Activated naive CD8-positive, alpha-beta T cell (primary cell): Measurements from ENCODE around the gene URI1.
"Not testable (repeated sequence)": the region's sequence is repeated elsewhere in the genome, so short reads cannot be mapped to it uniquely, and the experiment has no call there.

Experiments
- H3K27ac Mint-ChIP-seq: one replicate; pipeline ENCODE4 v1.8.0; 2021; ENCODE audit warnings: mixed read lengths
- H3K27me3 Mint-ChIP-seq: one replicate; pipeline ENCODE4 v1.8.0; 2021; ENCODE audit warnings: mixed read lengths
- H3K36me3 Mint-ChIP-seq: one replicate; pipeline ENCODE4 v1.8.0; 2021; ENCODE audit warnings: mixed read lengths
- H3K4me1 Mint-ChIP-seq: one replicate; pipeline ENCODE4 v1.8.0; 2021; ENCODE audit warnings: low read depth, mixed read lengths
- H3K4me3 Mint-ChIP-seq: one replicate; pipeline ENCODE4 v1.8.0; 2021; ENCODE audit warnings: mild to moderate bottlenecking, mixed read lengths
- H3K9me3 Mint-ChIP-seq: one replicate; pipeline ENCODE4 v1.8.0; 2021; ENCODE audit warnings: low read depth, mixed read lengths

The URI1 gene

DNA sequence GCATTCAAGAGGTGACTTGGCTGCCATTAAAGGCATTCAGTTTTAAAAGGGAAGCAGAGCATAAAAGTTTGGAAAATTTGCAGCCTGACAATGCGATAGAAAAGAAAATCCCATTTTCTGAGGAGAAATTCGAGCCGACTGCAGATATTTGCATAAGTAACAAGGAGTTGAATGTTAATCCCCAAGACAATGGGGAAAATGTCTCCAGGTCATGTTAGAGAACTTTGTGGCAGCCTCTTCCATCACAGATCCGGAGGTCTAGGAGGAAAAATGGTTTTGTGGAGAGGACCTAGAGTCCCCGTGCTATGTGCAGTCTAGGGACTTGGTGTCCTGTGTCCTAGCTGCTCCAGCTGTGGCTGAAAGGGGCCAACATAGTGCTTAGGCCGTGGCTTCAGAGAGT, 99.9 kb downstream of the URI1 start:
- H3K4me3 Mint-ChIP-seq, H3K27ac Mint-ChIP-seq, H3K27me3 Mint-ChIP-seq, H3K4me1 Mint-ChIP-seq: not testable (repeated sequence)
- H3K36me3 Mint-ChIP-seq, result peaks cover 23% of the 10 kb centered on the region
- peaks cover 12% of the 10 kb centered on the region for H3K9me3 Mint-ChIP-seq

DNA sequence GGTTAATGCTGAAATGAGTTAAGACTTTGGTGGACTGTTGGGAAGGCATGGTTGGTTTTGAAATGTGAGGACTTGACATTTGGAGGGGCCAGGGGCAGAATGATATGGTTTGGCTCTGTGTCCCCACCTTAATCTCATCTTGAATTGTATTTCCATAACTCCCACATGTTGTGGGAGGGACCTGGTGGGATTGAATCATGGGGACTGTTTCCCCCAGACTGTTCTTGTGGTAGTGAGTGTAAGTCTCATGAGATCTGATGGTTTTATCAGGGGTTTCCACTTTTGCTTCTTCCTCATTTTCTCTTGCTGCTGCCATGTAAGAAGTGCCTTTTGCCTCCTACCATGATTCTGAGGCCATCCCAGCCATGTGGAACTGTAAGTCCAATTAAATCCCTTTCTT, 101.0 kb downstream of the URI1 start:
- not testable (repeated sequence) for H3K27ac Mint-ChIP-seq, H3K9me3 Mint-ChIP-seq, H3K27me3 Mint-ChIP-seq, H3K4me3 Mint-ChIP-seq
- Mint-ChIP-seq H3K4me1 (peaks cover 12% of the 10 kb centered on the region), H3K36me3 (peaks cover 12% of the 10 kb centered on the region)

DNA sequence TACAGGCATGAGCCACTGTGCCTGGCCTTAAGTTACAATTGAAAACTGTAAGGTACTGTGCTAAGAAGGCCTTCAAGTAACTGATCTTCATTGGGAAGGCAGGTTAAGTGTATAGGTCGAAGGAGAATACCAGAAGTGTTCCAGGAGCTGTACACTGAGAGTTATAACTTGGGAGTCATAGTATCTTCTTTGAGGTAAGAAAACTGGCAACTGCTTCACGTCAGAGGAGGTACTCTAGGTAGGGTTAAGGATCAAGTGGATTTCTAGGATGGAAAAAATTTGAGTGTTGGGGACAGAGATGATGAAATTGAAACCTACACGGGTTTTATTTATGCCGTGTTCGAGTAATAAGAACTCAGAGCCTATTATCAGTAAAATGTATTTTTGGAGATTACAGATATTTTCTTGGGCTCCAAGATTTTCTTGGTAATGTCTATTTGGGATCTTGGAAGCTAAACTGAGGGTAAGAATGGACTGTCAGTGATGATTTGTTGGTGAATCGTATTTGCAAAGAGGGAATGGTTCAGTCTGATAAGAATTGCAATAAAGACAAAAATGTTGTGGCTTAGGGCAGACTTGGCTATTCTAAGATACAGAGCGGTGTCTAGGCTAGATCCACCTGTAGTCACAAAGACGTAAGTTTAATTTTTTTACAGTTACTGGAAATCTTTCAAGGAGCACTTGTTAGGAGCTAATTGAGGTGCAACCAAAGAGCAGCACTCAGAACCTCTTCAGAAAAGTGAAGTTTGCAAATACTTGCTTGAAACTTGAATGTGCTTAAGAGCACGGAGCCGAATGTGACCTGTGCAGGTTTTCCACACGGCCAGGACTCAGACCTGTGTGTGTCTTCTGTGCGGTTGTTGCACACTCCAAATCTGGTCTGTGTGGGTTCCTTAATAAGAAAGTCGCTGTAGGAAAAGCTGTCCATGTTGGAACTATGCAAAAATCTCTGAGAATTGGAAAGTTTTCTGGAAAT, 102.5 kb downstream of the URI1 start:
- no peak overlapping the region for H3K4me3 Mint-ChIP-seq
- H3K4me1 Mint-ChIP-seq, result peaks cover 12% of the 10 kb centered on the region
- H3K27ac Mint-ChIP-seq, result no peak overlapping the region
- peaks cover 7% of the 10 kb centered on the region for H3K36me3 Mint-ChIP-seq
- H3K27me3 Mint-ChIP-seq, result no peaks in the 10 kb centered on the region
- H3K9me3 Mint-ChIP-seq, result no peaks in the 10 kb centered on the region

DNA sequence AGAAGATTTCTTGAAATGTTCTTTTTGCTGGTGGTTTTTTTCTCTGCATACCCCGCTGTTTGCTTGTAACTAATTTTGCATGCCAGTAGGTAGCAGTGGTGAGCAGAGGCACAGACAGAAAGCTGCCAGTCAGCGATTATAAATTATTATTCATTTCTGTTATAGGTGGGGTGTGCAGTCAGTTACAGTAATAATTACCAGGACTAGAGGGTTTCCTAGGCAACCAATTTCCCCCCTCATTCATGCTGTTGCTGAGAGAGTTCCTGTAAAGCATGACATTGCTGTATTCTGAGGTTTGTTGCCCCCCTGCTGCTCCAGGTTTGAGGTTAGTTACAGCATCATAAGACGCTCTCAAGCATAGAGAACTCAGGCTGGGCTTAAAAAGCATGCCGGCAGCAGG, 104.5 kb downstream of the URI1 start:
- peaks cover 12% of the 10 kb centered on the region for H3K4me1 Mint-ChIP-seq
- no peak overlapping the region for H3K27ac Mint-ChIP-seq
- no peak overlapping the region for H3K4me3 Mint-ChIP-seq
- H3K27me3 Mint-ChIP-seq, result no peaks in the 10 kb centered on the region
- no peaks in the 10 kb centered on the region for H3K9me3 Mint-ChIP-seq
- peaks cover 5% of the 10 kb centered on the region for H3K36me3 Mint-ChIP-seq

DNA sequence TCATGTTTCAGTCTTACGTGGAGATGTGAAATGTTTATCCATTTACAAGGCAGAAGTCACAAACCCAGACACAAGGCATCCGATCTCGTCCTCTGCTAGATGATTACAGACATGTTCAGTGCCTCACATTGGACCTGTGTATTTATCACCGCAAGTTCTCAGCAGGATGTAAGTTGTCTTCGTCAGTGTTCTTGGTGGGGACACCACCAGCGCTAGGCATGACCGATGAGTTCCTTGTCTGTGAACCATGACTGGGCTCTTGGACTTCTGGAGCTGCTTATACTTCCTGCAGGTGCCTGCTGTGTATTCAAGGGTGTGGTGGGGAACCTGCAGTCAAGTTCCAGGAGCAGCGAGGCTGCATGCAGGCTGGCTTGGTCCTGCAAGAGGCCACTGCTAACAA, 105.4 kb downstream of the URI1 start:
- H3K4me1 Mint-ChIP-seq, result peaks cover 12% of the 10 kb centered on the region
- H3K36me3 Mint-ChIP-seq, result peaks cover 1% of the 10 kb centered on the region
- no peaks in the 10 kb centered on the region for H3K9me3 Mint-ChIP-seq
- H3K4me3 Mint-ChIP-seq, result no peak overlapping the region
- H3K27ac Mint-ChIP-seq, result no peak overlapping the region
- H3K27me3 Mint-ChIP-seq, result no peaks in the 10 kb centered on the region

DNA sequence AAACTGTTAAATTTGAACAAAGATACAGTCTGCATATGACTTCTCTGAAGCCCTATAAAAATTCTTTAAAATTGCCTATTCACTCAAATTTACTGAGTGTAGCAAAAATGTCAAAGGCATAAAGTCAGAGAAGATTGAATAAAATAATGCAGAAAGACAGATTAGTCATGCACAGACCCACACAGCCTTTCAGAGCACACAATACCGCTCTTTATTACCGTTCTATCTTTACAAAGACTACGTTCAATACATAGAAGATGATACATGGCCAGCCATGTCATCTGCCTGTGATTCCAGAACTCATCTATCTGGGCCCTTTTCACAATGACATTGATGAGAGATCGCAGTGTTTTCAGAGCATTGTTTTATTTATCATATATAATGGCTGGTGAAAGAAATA, 107.2 kb downstream of the URI1 start:
- Mint-ChIP-seq H3K4me1 (peaks cover 12% of the 10 kb centered on the region), H3K27ac (no peak overlapping the region), H3K27me3 (no peaks in the 10 kb centered on the region), H3K36me3 (no peaks in the 10 kb centered on the region), H3K9me3 (no peaks in the 10 kb centered on the region), H3K4me3 (no peak overlapping the region)

DNA sequence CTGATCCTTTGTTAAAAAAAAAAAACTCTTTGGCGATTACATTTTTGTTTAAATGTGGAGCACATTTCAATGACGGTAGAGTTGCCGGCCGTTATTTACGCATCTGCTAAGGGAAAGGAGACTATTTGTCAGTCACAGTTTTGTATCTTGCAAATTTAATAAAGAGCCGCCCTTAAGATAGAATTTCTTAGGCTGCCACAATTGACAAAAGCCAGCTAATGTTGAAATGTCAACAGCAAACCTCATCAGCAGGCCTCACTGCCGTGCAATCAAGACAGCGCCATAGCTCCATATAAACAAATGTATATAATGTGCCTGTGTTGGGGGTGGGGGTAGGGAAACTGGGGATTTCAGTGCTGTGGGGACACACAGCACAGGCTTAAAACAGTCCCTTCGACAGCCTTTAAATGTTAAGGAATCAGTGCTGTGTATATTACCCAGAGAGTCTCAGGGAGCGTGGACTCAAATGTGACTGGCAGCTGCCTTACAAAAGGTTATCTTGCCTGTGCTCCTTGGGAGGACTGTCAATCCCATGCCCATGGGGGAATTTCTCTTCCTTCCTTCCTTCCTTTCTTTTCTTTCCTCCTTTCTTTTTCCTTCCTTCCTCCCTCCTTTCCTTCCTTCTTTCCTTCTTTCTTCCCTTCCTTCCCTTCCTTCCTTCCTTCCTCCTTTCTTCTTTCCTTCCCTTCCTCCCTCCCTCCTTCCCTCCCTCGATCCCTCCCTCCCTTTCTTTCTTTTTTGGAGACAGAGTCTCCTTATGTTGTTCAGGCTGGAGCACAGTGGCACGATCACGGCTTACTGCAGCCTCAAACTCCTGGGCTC, 108.0 kb downstream of the URI1 start:
- H3K9me3 Mint-ChIP-seq, result no peaks in the 10 kb centered on the region
- H3K4me1 Mint-ChIP-seq, result peaks cover 12% of the 10 kb centered on the region
- no peaks in the 10 kb centered on the region for H3K27me3 Mint-ChIP-seq
- no peak overlapping the region for H3K27ac Mint-ChIP-seq
- no peaks in the 10 kb centered on the region for H3K36me3 Mint-ChIP-seq
- no peak overlapping the region for H3K4me3 Mint-ChIP-seq

DNA sequence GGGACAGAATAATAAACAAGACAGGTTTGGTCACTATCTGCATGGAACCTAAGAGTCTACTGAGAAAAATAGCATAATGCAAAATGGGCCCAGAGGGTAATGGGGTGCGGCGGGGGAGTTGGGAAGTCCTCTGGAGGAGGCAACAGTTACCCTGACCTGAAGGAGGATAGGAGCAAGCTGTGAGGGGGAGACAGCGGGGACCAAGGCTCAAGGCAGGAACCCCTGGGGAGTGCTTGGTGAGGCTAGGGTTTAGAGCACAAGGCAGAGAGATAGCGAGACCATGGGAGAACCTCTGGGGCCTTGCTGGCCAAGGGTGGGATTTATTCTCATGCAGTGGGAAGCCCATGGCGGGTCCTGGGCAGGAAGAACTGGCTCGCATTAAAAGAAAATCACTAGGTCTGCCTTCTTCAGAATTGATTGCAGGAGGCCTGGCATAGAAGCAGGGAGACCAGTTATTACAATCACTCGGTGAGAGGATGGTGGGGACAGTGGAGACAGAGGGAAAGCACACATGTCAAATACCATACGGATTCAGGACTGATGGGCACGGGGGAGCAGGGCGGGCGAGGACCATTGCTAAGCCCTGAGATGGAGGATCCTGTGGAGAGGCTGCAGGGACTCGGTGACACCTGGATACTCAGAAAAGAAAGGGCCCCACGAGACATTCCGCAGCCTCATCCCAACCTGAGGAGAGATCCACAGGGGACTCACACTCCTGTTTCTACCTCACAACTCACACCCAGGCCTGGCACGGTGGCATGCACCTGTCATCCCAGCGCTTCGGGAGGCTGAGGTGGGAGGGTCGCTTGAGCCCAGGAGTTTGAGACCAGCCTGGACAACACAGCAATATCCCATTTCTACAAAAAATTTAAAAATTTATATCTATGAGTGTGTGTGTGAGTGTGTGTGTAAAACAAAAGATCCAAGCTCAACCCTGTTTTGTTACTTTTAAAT, 110.4 kb downstream of the URI1 start:
- peaks cover 2% of the 10 kb centered on the region for H3K4me1 Mint-ChIP-seq
- no peak overlapping the region for H3K27ac Mint-ChIP-seq
- no peaks in the 10 kb centered on the region for H3K36me3 Mint-ChIP-seq
- H3K4me3 Mint-ChIP-seq, result no peak overlapping the region
- H3K9me3 Mint-ChIP-seq, result no peaks in the 10 kb centered on the region
- no peaks in the 10 kb centered on the region for H3K27me3 Mint-ChIP-seq

DNA sequence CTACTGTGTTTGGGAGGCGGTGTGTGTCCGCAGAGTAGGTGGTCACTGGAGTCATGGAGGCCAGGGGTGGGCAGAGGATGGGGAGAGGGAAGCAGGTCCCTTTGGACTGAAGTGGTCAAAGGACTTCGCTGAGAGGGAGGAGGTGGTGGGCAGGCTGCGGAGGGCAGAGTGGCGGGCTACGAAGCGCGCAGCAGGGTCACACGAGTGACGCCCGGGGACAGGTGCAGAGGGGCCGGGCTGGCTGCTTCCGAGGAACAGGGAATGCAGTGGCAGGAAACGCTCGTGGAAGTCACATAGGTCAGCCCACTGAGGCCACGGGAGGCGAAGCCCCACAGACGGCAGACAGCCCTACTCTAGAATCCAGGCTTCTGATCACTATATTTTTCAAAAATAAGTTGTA, 111.5 kb downstream of the URI1 start:
- H3K4me1 Mint-ChIP-seq, result no peaks in the 10 kb centered on the region
- no peak overlapping the region for H3K4me3 Mint-ChIP-seq
- H3K27ac Mint-ChIP-seq, result no peak overlapping the region
- H3K27me3 Mint-ChIP-seq, result no peaks in the 10 kb centered on the region
- no peaks in the 10 kb centered on the region for H3K36me3 Mint-ChIP-seq
- no peaks in the 10 kb centered on the region for H3K9me3 Mint-ChIP-seq

DNA sequence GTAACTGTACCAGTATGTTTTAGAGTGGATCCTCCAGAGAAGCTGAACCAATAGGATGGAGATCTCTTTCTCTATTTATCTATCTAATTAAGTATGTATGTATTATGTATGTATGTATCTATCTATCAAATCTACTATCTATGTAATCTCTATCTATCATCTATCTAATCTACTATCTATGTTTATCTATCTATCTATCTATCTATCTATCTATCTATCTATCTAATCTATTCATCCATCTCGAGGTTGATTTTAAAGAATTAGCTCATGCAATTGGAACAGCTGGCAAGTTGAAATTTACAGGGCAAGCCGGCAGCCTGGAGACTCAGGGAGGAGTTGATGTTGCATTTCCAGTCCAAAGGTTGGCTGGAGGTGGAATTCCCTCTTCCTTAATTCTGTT, 112.2 kb downstream of the URI1 start:
- H3K36me3 Mint-ChIP-seq, result no peaks in the 10 kb centered on the region
- H3K4me1 Mint-ChIP-seq, result no peaks in the 10 kb centered on the region
- H3K27me3 Mint-ChIP-seq, result no peaks in the 10 kb centered on the region
- H3K9me3 Mint-ChIP-seq, result no peaks in the 10 kb centered on the region
- H3K27ac Mint-ChIP-seq, result no peak overlapping the region
- no peak overlapping the region for H3K4me3 Mint-ChIP-seq

DNA sequence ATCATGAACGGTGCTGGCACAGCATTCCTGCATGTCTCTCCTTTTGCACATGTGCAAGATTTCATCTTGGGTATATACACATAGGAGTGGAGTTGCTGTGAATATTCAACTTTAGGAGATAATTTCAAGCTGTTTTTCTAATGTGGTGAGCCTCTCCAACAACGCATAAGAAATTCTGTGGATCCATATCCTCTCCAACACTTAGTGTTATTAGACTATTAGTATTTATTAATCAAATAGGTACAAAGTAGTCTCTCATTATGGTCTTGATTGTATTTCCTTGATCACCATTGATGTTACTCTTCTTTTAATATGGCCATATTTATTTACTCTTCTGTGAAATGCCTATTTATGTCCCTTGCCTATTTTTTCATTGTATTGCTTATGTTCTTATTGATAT, 114.5 kb downstream of the URI1 start:
- Mint-ChIP-seq H3K4me1 (no peaks in the 10 kb centered on the region), H3K27ac (no peak overlapping the region), H3K9me3 (no peaks in the 10 kb centered on the region), H3K4me3 (no peak overlapping the region), H3K27me3 (no peaks in the 10 kb centered on the region), H3K36me3 (no peaks in the 10 kb centered on the region)

DNA sequence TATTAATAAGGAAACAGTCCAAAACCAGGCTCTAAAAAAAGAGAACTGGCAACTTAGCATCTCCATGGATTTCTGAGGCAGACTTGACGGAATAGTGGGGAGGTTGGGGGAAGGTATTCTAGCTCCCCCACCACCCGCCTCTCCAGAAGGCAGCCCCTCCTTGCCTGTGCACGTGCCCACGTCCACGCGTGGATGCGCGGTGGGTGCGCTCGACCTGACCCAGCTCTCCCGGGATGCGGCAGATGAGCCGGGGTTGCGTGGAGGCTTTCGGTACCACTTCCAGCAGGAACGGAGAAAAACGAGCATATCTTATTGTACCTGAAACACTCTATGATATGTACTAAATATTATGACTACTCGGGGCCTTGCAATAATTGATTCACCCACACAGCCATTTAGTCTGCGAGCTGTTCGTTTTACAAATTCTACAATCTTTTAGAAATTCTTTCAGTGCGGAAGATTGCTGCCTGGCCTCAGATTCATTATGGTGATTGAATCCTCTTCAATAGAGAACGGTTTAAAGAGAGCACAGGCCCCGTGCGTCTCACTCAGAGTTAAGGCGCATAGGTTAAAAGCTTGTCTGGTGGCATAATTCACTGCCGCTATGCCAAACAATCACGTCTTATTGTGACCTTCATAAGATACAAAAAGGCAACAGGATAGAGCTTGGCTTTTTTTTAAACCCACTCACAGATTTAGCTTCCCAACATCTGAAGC, 117.9 kb downstream of the URI1 start:
- H3K4me3 Mint-ChIP-seq, result no peak overlapping the region
- H3K4me1 Mint-ChIP-seq, result no peaks in the 10 kb centered on the region
- no peaks in the 10 kb centered on the region for H3K36me3 Mint-ChIP-seq
- H3K9me3 Mint-ChIP-seq, result no peaks in the 10 kb centered on the region
- no peaks in the 10 kb centered on the region for H3K27me3 Mint-ChIP-seq
- H3K27ac Mint-ChIP-seq, result no peak overlapping the region

DNA sequence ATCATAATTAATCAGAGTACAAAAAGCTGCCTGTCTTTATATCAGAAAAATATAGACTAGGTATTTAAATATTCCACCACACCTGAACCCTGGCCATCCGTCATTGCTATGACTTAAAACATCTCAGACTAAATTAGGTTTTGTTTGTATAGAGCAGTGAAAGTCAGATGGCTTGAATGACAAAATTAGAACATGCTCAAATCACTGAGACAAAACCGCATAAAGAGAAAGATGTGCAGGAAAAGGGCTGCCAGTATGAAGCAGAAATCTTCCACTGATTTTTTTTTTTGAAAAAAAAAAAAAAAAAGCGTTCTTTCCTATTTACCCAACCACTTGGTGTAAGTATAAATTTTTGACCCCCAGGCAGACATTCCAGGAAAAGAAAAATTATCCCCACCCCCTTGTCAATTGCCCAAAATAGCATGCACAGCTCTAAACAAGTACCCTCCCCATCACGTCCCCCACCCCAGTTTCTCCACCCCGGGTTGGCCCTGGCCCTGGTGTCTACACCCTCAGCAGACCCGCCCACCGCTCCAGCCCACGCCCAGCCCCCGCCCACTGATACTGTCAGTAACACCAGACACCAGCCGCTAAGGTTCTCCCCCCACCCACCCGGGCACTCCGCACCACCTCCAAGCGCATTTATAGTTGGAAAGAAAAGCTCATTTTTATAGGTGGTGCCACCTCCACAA, 118.6 kb downstream of the URI1 start:
- no peaks in the 10 kb centered on the region for H3K36me3 Mint-ChIP-seq
- no peak overlapping the region for H3K4me3 Mint-ChIP-seq
- H3K9me3 Mint-ChIP-seq, result no peaks in the 10 kb centered on the region
- H3K4me1 Mint-ChIP-seq, result no peaks in the 10 kb centered on the region
- no peak overlapping the region for H3K27ac Mint-ChIP-seq
- H3K27me3 Mint-ChIP-seq, result no peaks in the 10 kb centered on the region
